Endothelial cell of umbilical vein (primary cell): ENCODE measurements around the gene DOCK4. TPM values are rescaled to one million over a fixed set of nuclear protein-coding genes. Genes with fewer than 3 reads are reported as not detected.

Source experiments
- BruUV-seq: library from RNA; stranded (reverse); fragments of 400-500 nt; replicated peaks from 2 replicates; lab custom pipeline; 2021; lab: Mats Ljungman, UMichigan
- CTCF ChIA-PET: fragments of 300-600, 350-600 bp; sonication (Branson Sonifier 250); formaldehyde crosslinking; loops from one replicate; lab custom pipeline; 2021; ENCODE audit warnings: antibody characterized with exemption, inconsistent platforms; lab: Charles Lee
- POLR2A ChIA-PET: fragments of 300-600, 350-600 bp; sonication (Branson Sonifier 250); formaldehyde crosslinking; loops from one replicate; lab custom pipeline; 2021; ENCODE audit warnings: antibody characterized with exemption, inconsistent platforms; lab: Charles Lee
- DNase-seq: peaks from one replicate; pipeline ENCODE4 v3.0.0-alpha.2; 2011; ENCODE audit warnings: low read depth, low spot score
- FAIRE-seq: peaks from 2 replicates; lab custom pipeline; 2011; peaks lifted over from hg19 to GRCh38; lab: Jason Lieb, UNC
- H2AFZ ChIP-seq: 2 replicates; pipeline ENCODE4 v1.6.0; 2012; ENCODE audit warnings: low read depth, low read length, control low read depth, inconsistent platforms
- H3K27ac ChIP-seq: 2 replicates; pipeline ENCODE4 v1.5.1; 2011; ENCODE audit warnings: low read depth, mild to moderate bottlenecking, control low read depth, low read length, moderate library complexity; ENCODE audit not compliant: insufficient read depth
- H3K27me3 ChIP-seq, 2 experiments: 2 replicates each; pipeline versions ENCODE4 v1.6.0 to v1.6.1; 2011; ENCODE audit warnings: low read length in 2 of 2, mixed read lengths in 1 of 2; ENCODE audit not compliant: control insufficient read depth in 2 of 2, insufficient read depth in 2 of 2
- H3K36me3 ChIP-seq, 2 experiments: 2 replicates in 1 of 2; 3 replicates in 1 of 2; pipeline ENCODE4 v1.5.1; 2011; ENCODE audit warnings: low read length in 2 of 2, mild to moderate bottlenecking in 1 of 2, moderate library complexity in 1 of 2; ENCODE audit not compliant: control insufficient read depth in 2 of 2, insufficient read depth in 2 of 2; ENCODE audit errors: extremely low read depth in 1 of 2
- H3K4me1 ChIP-seq: 3 replicates; pipeline ENCODE4 v1.5.1; 2011; ENCODE audit warnings: mild to moderate bottlenecking, low read length; ENCODE audit not compliant: control insufficient read depth, insufficient read depth; ENCODE audit errors: extremely low read depth
- H3K4me2 ChIP-seq: 2 replicates; pipeline ENCODE4 v1.6.1; 2011; ENCODE audit warnings: low read length, control low read depth, mixed read lengths; ENCODE audit not compliant: insufficient read depth
- H3K4me3 ChIP-seq, 3 experiments: fragments of 200-600 bp in 1 of 3; sonication (generic), shearing (Covaris generic) in 1 of 3; replicated peaks in 1 of 3; 2 replicates each; pipeline ENCODE4 v1.5.1; 2011 to 2016; ENCODE audit warnings: control low read depth in 3 of 3, low read length in 3 of 3, mild to moderate bottlenecking in 2 of 3, inconsistent platforms in 1 of 3, low read depth in 1 of 3, moderate library complexity in 1 of 3; ENCODE audit not compliant: insufficient read depth in 1 of 3
- H3K79me2 ChIP-seq: 2 replicates; pipeline ENCODE4 v1.6.0; 2012; ENCODE audit warnings: low read length, inconsistent platforms; ENCODE audit not compliant: control insufficient read depth, insufficient read depth
- H3K9ac ChIP-seq: replicated peaks from 2 replicates; pipeline ENCODE3; 2011; ENCODE audit warnings: low read length, control low read depth; ENCODE audit not compliant: insufficient read depth; ENCODE audit errors: extremely low read depth
- H3K9me1 ChIP-seq: replicated peaks from 3 replicates; pipeline ENCODE4 v1.6.0; 2011; ENCODE audit warnings: mild to moderate bottlenecking, low read length; ENCODE audit not compliant: control insufficient read depth, insufficient read depth; ENCODE audit errors: extremely low read depth
- H3K9me3 ChIP-seq: replicated peaks from 2 replicates; pipeline ENCODE4 v1.5.1; 2012; ENCODE audit warnings: low read length, inconsistent platforms; ENCODE audit not compliant: control insufficient read depth, insufficient read depth
- H4K20me1 ChIP-seq: replicated peaks from 2 replicates; pipeline ENCODE3; 2011; ENCODE audit warnings: mild to moderate bottlenecking, low read length; ENCODE audit not compliant: control insufficient read depth, insufficient read depth; ENCODE audit errors: extremely low read depth
- EZH2 ChIP-seq: IDR thresholded peaks from 2 replicates; pipeline ENCODE4 v1.6.1; 2012; ENCODE audit warnings: borderline replicate concordance, low read depth, mild to moderate bottlenecking, moderate library complexity, low read length, inconsistent platforms; ENCODE audit not compliant: severe bottlenecking
- FOS ChIP-seq: IDR thresholded peaks from 2 replicates; pipeline ENCODE4 v1.6.1; 2011; ENCODE audit warnings: mild to moderate bottlenecking, low read length, moderate library complexity, borderline replicate concordance; ENCODE audit not compliant: insufficient read depth
- GATA2 ChIP-seq: IDR thresholded peaks from 2 replicates; pipeline ENCODE4 v1.7.0; 2011; ENCODE audit warnings: low read depth, mild to moderate bottlenecking, moderate library complexity, mixed read lengths, low read length; ENCODE audit not compliant: insufficient read length, insufficient read depth
- JUN ChIP-seq: IDR thresholded peaks from 2 replicates; pipeline ENCODE4 v1.6.1; 2011; ENCODE audit warnings: borderline replicate concordance, low read depth; ENCODE audit not compliant: insufficient read length, insufficient read depth
- MAX ChIP-seq: IDR thresholded peaks from 2 replicates; pipeline ENCODE4 v1.6.1; 2011; ENCODE audit not compliant: insufficient read depth, insufficient read length
- MYC ChIP-seq: IDR thresholded peaks from one replicate; pipeline ENCODE4 v1.6.1; 2011; ENCODE audit warnings: mild to moderate bottlenecking, low read depth, low read length
- POLR2A ChIP-seq: IDR thresholded peaks from 2 replicates; pipeline ENCODE4 v1.6.1; 2012; ENCODE audit warnings: low read depth, mild to moderate bottlenecking, control low read depth, low read length
- POLR2AphosphoS5 ChIP-seq: IDR thresholded peaks from 2 replicates; pipeline ENCODE4 v1.6.1; 2012; ENCODE audit warnings: low read depth, mild to moderate bottlenecking, control low read depth, low read length, moderate library complexity; ENCODE audit not compliant: insufficient read depth
- dilution Hi-C: fragments of 300-500 bp; cut with MboI; formaldehyde crosslinking; loops from one replicate; pipeline ENCODE4 v1.15.0; 2019; ENCODE audit warnings: low sequenced_read_pairs; ENCODE audit not compliant: extremely low pct_ligation_motif_present
- intact Hi-C: fragments of 100-400 bp; cut with micrococcal nuclease; formaldehyde crosslinking; loops from one replicate; pipeline ENCODE4 v1.10.0; 2022
- polyA plus RNA-seq, 4 experiments: library from polyadenylated mRNA; depleted of rRNA in 3 of 4; stranded (reverse) in 3 of 4; unstranded in 1 of 4; fragments of >200 nt; gene quantifications; 2 replicates each; pipeline versions ENCODE4 v1.2.1 to v1.2.3, GENCODE V29; 2011 to 2012; ENCODE audit warnings: missing spikeins in 1 of 4
- total RNA-seq: library from RNA; stranded (reverse); gene quantifications from 2 replicates; pipeline ENCODE4 v1.2.3, GENCODE V29; 2021
- TF ChIP-seq, protein P1 (sequence below), 2 donors: IDR thresholded peaks; 1 replicate in 1 of 2; 2 replicates in 1 of 2; pipeline ENCODE4 v1.5.1; 2011; ENCODE audit warnings: low read length in 2 of 2, mild to moderate bottlenecking in 2 of 2, moderate library complexity in 2 of 2, control low read depth in 1 of 2, inconsistent platforms in 1 of 2, low read depth in 1 of 2; ENCODE audit not compliant: insufficient read depth in 1 of 2; ENCODE audit errors: extremely low read depth in 1 of 2

Gene DOCK4
- total and polyA plus RNA-seq, 2 donors (not counting 3 experiments of a cell fraction or from before 2014, with no cell fraction given) = 47.4 to 164 TPM

DNA sequence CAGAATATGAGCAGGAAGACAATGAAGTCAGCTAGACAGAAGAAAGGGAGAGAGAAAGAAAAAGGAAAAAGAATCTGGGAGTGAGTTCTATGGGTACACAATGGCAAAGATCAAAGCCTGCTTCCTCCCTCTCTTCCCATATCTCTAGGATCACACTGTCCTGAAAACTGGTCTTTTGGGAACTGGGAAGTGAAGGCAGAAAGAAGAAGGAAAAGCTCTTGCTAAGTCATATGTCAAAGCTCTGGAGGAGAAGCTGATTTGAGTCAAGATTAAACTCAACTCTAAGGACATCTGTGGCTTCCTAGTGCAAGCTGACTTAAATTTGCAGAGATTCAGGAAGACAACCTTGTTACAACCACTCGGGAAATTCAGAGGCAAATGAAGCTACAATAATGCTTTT lies 147.5 kb downstream of the DOCK4 start:
- Histone ChIP-seq H2AFZ (no peak overlapping the region), H3K36me3 (no peaks in the 10 kb centered on the region), H4K20me1 (peaks cover 15% of the 10 kb centered on the region), H3K79me2 (peaks cover 92% of the 10 kb centered on the region), H3K4me3 (no peak overlapping the region), H3K4me2 (no peak overlapping the region), H3K4me1 (peaks cover 11% of the 10 kb centered on the region), H3K9me3 (no peaks in the 10 kb centered on the region), H3K9ac (no peak overlapping the region), H3K27ac (no peak overlapping the region), H3K27me3 (no peaks in the 10 kb centered on the region), H3K9me1 (no peaks in the 10 kb centered on the region)
- ChIA-PET POLR2A (no interaction called here), CTCF (interaction anchor here (1.1 to 1.3 kb wide), 2 partner anchors 23 to 86 kb away, joined by 3 to 4 read pairs; no protein-coding TSS in a partner anchor)
- no peak for TF ChIP-seq FOS
- TF ChIP-seq, protein P1, sequence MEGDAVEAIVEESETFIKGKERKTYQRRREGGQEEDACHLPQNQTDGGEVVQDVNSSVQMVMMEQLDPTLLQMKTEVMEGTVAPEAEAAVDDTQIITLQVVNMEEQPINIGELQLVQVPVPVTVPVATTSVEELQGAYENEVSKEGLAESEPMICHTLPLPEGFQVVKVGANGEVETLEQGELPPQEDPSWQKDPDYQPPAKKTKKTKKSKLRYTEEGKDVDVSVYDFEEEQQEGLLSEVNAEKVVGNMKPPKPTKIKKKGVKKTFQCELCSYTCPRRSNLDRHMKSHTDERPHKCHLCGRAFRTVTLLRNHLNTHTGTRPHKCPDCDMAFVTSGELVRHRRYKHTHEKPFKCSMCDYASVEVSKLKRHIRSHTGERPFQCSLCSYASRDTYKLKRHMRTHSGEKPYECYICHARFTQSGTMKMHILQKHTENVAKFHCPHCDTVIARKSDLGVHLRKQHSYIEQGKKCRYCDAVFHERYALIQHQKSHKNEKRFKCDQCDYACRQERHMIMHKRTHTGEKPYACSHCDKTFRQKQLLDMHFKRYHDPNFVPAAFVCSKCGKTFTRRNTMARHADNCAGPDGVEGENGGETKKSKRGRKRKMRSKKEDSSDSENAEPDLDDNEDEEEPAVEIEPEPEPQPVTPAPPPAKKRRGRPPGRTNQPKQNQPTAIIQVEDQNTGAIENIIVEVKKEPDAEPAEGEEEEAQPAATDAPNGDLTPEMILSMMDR (IDR thresholded peaks at IDR 0.05; ENCODE audit: extremely low read depth in 1 of 2, insufficient read depth in 1 of 2, low read depth in 1 of 2, low read length in 2 of 2) = no peak
- TF ChIP-seq EZH2 = no peak
- TF ChIP-seq MAX = no peak
- no peak for TF ChIP-seq MYC
- no peak for TF ChIP-seq GATA2
- no peak for TF ChIP-seq POLR2AphosphoS5
- no peak for TF ChIP-seq POLR2A
- TF ChIP-seq JUN = no peak
- no TSS peak for BruUV-seq
- intact Hi-C loops (no loop called here), dilution Hi-C loops (no loop called here)
- FAIRE-seq (no peak), DNase-seq (peak; percentile 38)
